HG03280 (cell line): ENCODE data around the gene CSF2RB.

Source experiments
- ATAC-seq: cut with Tn5 transposase; IDR thresholded peaks from one replicate; pipeline ENCODE4 v1.9.1; 2021; ENCODE audit warnings: mild to moderate bottlenecking, moderate library complexity; ENCODE audit not compliant: unreplicated experiment

Gene CSF2RB

GRCh38 chr22:36918586-36919284, 5.3 kb downstream of the CSF2RB start:
- ATAC-seq, result no peak

GRCh38 chr22:36921309-36922104, 8.1 kb downstream of the CSF2RB start:
- no peak for ATAC-seq

- no peak for ATAC-seq
Measured at GRCh38 chr22:36922105-36922608, 8.7 kb downstream of the CSF2RB start.

GRCh38 chr22:36922711-36923110, 9.3 kb downstream of the CSF2RB start:
- ATAC-seq, result no peak

GRCh38 chr22:36923131-36923788, 9.8 kb downstream of the CSF2RB start:
- no peak for ATAC-seq

GRCh38 chr22:36924151-36924698, 10.8 kb downstream of the CSF2RB start:
- ATAC-seq, result no peak

- ATAC-seq, result no peak
Measured at GRCh38 chr22:36925388-36926290, 12.2 kb downstream of the CSF2RB start.

- ATAC-seq, result no peak
Measured at GRCh38 chr22:36926309-36926708, 12.9 kb downstream of the CSF2RB start.

- ATAC-seq, result no peak
Measured at GRCh38 chr22:36926721-36927435, 13.4 kb downstream of the CSF2RB start.

GRCh38 chr22:36927671-36928070, 14.2 kb downstream of the CSF2RB start:
- no peak for ATAC-seq

GRCh38 chr22:36928196-36928595, 14.8 kb downstream of the CSF2RB start:
- no peak for ATAC-seq

GRCh38 chr22:36928786-36929535, 15.5 kb downstream of the CSF2RB start:
- ATAC-seq, result no peak

GRCh38 chr22:36929621-36930020, 16.2 kb downstream of the CSF2RB start:
- no peak for ATAC-seq

GRCh38 chr22:36930041-36930935, 16.9 kb downstream of the CSF2RB start:
- no peak for ATAC-seq

- no peak for ATAC-seq
Measured at GRCh38 chr22:36931446-36931845, 18.0 kb downstream of the CSF2RB start.

- no peak for ATAC-seq
Measured at GRCh38 chr22:36933629-36934417, 20.4 kb downstream of the CSF2RB start.
